ENCODE measurements around the gene CCNI.

- TF ChIP-seq CTCF (IDR thresholded peaks at IDR 0.05; ENCODE audit: insufficient read depth, low read length) (no peak), POLR2AphosphoS5 (IDR thresholded peaks at IDR 0.05; ENCODE audit: low read depth) (no peak)
These were observed 36.0 kb downstream of the CCNI start for GRCh38 chr4:77039796-77040195.
